Kidney epithelial cell (primary cell): Measurements from ENCODE around the gene DCTN2. TPM values are rescaled to one million over a fixed set of nuclear protein-coding genes. Genes with fewer than 3 reads are reported as not detected.
A peak's percentile ranks its signal among the peaks of the same experiment; 100 is the strongest.

Experiments used
- DNase-seq: peaks from one replicate; pipeline ENCODE4 v3.0.0-alpha.2; 2010; ENCODE audit warnings: low read depth
- H3K27me3 ChIP-seq: 2 replicates; pipeline ENCODE4 v1.6.0; 2011; ENCODE audit warnings: low read length; ENCODE audit not compliant: control insufficient read depth, insufficient read depth
- H3K36me3 ChIP-seq: 2 replicates; pipeline ENCODE4 v1.5.1; 2011; ENCODE audit warnings: low read length; ENCODE audit not compliant: control insufficient read depth, insufficient read depth
- H3K4me3 ChIP-seq: 2 replicates; pipeline ENCODE4 v1.5.1; 2011; ENCODE audit warnings: low read depth, mild to moderate bottlenecking, control low read depth, low read length
- CTCF ChIP-seq: IDR thresholded peaks from 2 replicates; pipeline ENCODE4 v1.5.1; 2011; ENCODE audit warnings: mild to moderate bottlenecking, moderate library complexity, low read length, control low read depth, inconsistent platforms; ENCODE audit not compliant: insufficient read depth, poor library complexity, severe bottlenecking
- total RNA-seq: library from RNA; depleted of rRNA; stranded (reverse); fragments of >200 nt; gene quantifications from 2 replicates; pipeline ENCODE4 v1.2.3, GENCODE V29; 2015

The DCTN2 gene
- total RNA-seq, 1 donor from 2014 or later = 154 TPM

DNA sequence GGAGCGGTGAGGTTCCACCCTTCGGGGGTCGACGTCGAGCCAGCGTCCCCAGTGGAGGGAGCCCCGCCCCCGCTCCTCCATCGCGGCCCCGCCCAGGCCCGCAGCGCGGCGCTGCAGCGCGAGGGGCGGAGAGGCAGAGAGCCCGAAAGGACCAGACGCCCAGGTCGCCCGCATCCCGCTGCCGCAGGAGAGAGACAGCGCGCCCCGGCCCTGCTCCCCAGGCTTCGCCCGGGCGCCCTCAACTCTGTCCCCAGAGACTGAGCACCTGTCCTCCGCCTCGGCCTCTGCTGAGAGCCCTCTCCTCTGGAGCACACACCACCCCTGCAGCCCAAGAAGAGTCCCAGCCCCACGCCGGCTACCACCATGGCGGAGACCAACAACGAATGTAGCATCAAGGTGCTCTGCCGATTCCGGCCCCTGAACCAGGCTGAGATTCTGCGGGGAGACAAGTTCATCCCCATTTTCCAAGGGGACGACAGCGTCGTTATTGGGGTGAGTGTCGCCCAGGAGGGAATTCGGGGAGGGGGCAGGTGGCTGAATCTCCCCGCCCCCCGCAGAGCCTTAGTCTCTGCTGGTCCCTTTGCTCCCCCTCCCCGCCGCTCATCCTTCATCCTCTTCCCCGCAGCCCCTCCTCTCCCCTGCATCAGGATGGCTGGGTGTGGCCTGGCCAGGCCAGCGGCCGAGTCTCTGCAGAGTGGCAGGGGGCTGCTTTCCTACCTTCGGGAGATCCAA, 3.1 kb upstream of the DCTN2 start, which contains the start of gene KIF5A:
TSS of gene KIF5A (plus strand) at position 136 of the 732 bp plus-strand sequence. CDS start at position 364, 228 bp downstream.
- H3K36me3 ChIP-seq = no peaks in the 10 kb centered on the region
- no peak for DNase-seq
- peaks cover 8% of the 10 kb centered on the region for H3K27me3 ChIP-seq
- peak within 1 kb of the TSS; percentile 72 for H3K4me3 ChIP-seq
- peak; percentile 1 for TF ChIP-seq CTCF

- no peak for DNase-seq
- peaks cover 8% of the 10 kb centered on the region for H3K27me3 ChIP-seq
- H3K36me3 ChIP-seq = no peaks in the 10 kb centered on the region
- H3K4me3 ChIP-seq = peak overlapping the region; percentile 72
- no peak for TF ChIP-seq CTCF
These were observed 2.4 kb upstream of the DCTN2 start for GRCh38 chr12:57549203-57549908.

GRCh38 chr12:57548488-57548887, 1.5 kb upstream of the DCTN2 start:
- Histone ChIP-seq H3K36me3 (no peaks in the 10 kb centered on the region), H3K27me3 (peaks cover 8% of the 10 kb centered on the region), H3K4me3 (no peak overlapping the region)
- no peak for DNase-seq
- TF ChIP-seq CTCF = no peak

DNA sequence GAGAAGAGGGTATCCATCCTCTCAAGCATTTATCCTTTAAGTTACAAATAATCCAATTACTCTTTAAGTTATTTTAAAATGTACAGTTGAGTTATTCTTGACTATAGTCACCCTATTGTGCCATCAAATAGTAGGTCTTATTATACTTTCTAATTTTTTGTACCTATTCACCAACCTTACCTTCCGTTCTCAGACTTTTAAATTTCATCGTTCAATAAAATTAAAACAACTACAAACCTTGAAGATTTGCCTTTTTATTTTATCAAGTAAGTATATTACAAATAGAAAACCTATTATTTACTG, 972 bp upstream of the DCTN2 start:
- Histone ChIP-seq H3K4me3 (no peak overlapping the region), H3K36me3 (no peaks in the 10 kb centered on the region), H3K27me3 (peaks cover 8% of the 10 kb centered on the region)
- DNase-seq = no peak
- no peak for TF ChIP-seq CTCF

DNA sequence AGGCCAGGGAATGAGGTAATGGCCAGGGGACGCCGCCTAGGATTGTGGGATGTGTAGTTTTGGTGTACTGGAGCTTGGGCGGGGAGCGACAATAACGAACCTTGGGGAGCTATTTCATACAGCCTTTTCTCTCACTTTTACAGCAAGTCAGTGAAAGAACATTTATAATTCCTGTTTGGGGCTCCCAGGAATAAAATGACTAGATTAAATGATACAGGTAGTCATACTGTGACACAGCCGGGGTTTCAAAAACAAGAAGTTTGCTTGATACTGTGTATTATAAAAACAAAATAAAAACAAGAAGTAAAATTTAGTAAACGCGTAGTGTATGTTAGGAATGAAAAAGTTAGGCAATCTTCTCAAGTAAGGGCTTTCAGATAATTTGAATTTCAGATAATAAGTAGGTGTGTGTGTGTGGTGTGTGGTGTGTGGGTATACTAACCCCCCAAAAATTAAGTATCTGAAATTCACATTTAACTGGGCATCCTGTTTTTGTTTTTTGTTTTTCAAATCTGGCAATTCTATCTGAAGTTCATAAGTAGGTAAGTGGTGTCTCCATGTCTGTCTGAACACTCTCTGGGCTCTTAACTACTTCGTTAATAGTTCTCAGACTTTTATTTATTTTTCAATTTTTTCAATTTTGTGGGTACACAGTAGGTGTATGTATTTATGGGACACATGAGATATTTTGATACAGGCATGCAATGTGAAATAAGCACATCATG, 458 bp upstream of the DCTN2 start:
- Histone ChIP-seq H3K36me3 (no peaks in the 10 kb centered on the region), H3K27me3 (peaks cover 8% of the 10 kb centered on the region), H3K4me3 (peak overlapping the region; percentile 85)
- DNase-seq = no peak
- TF ChIP-seq CTCF = no peak
